Neuron (in vitro differentiated cells): ENCODE data around the gene CDKN3.
"Not testable (repeated sequence)": the region's sequence is repeated elsewhere in the genome, so short reads cannot be mapped to it uniquely, and the experiment has no call there.

Source experiments
- H2AFZ ChIP-seq: one replicate; pipeline ENCODE4 v1.6.1; 2013; ENCODE audit warnings: low read depth, mild to moderate bottlenecking, inconsistent platforms, low read length, moderate library complexity
- H3K27me3 ChIP-seq: one replicate; pipeline ENCODE4 v1.6.1; 2013; ENCODE audit warnings: low read length; ENCODE audit not compliant: insufficient read depth
- H3K36me3 ChIP-seq: one replicate; pipeline ENCODE4 v1.6.1; 2013; ENCODE audit warnings: low read length; ENCODE audit not compliant: insufficient read depth
- H3K4me1 ChIP-seq: one replicate; pipeline ENCODE4 v1.6.1; 2013; ENCODE audit warnings: low read length; ENCODE audit not compliant: insufficient read depth
- H3K4me3 ChIP-seq: 2 replicates; pipeline ENCODE4 v1.5.1; 2013; ENCODE audit warnings: mild to moderate bottlenecking, low read length, moderate library complexity
- H3K9me3 ChIP-seq: one replicate; pipeline ENCODE4 v1.6.1; 2013; ENCODE audit warnings: low read length

Gene CDKN3

GRCh38 chr14:54457609-54457996 lies 60.8 kb downstream of the CDKN3 start:
- H2AFZ ChIP-seq: no peak overlapping the region
- no peaks in the 10 kb centered on the region for H3K4me1 ChIP-seq
- no peak overlapping the region for H3K4me3 ChIP-seq
- no peaks in the 10 kb centered on the region for H3K36me3 ChIP-seq
- no peaks in the 10 kb centered on the region for H3K27me3 ChIP-seq
- H3K9me3 ChIP-seq: peaks cover 4% of the 10 kb centered on the region

DNA sequence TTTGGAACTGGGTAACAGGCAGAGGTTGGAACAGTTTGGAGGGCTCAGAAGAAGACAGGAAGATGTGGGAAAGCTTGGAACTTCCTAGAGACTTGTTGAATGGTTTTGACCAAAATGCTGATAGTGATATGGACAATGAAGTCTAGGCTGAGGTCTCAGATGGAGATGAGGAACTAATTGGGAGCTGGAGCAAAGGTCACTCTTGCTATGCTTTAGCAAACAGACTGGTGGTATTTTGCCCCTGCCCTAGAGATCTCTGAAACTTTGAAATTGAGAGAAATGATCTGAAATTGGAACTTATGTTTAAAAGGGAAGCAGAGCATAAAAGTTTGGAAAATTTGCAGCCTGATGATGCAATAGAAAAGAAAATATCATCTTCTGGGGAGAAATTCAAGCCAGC lies 61.7 kb downstream of the CDKN3 start:
- not testable (repeated sequence) for H3K36me3 ChIP-seq

GRCh38 chr14:54459106-54459505 lies 62.3 kb downstream of the CDKN3 start:
- Histone ChIP-seq H3K9me3 (peaks cover 4% of the 10 kb centered on the region), H3K4me1 (no peaks in the 10 kb centered on the region), H3K36me3 (no peaks in the 10 kb centered on the region), H3K27me3 (no peaks in the 10 kb centered on the region), H3K4me3 (no peak overlapping the region), H2AFZ (no peak overlapping the region)

More for the DNA sequence above, 61.7 kb downstream of the CDKN3 start:
- H3K27me3 ChIP-seq, H2AFZ ChIP-seq, H3K4me3 ChIP-seq, H3K9me3 ChIP-seq, H3K4me1 ChIP-seq: not testable (repeated sequence)

- peaks cover 4% of the 10 kb centered on the region for H3K9me3 ChIP-seq
- no peaks in the 10 kb centered on the region for H3K4me1 ChIP-seq
- H3K4me3 ChIP-seq: no peak overlapping the region
- no peaks in the 10 kb centered on the region for H3K36me3 ChIP-seq
- H3K27me3 ChIP-seq: no peaks in the 10 kb centered on the region
- H2AFZ ChIP-seq: no peak overlapping the region
These were observed 65.2 kb downstream of the CDKN3 start for GRCh38 chr14:54462048-54462447.

GRCh38 chr14:54465654-54466053 lies 68.8 kb downstream of the CDKN3 start:
- Histone ChIP-seq H3K4me3 (no peak overlapping the region), H2AFZ (no peak overlapping the region), H3K36me3 (no peaks in the 10 kb centered on the region), H3K4me1 (no peaks in the 10 kb centered on the region), H3K27me3 (no peaks in the 10 kb centered on the region), H3K9me3 (peaks cover 3% of the 10 kb centered on the region)

DNA sequence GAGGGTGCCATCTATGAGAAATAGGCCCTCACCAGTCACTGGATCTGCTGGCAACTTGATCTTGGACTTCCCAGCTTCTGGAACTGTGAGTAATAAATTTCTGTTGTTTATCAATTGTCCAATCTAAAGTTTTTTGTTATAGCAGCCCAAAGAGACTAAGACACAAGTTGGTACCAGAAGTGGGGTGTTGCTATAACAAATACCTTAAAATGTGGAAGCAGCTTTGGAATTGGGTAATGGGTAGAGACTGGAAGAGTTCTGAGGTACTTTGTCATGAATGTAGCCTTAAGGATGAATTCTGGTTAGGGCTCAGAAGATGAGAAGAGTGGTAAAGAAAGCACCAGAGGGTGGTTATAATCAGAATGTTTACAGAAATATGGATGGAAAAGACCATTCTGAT lies 70.5 kb downstream of the CDKN3 start:
- Histone ChIP-seq H3K27me3 (no peaks in the 10 kb centered on the region), H3K4me3 (no peak overlapping the region), H3K9me3 (peaks cover 3% of the 10 kb centered on the region), H3K4me1 (no peaks in the 10 kb centered on the region), H2AFZ (no peak overlapping the region), H3K36me3 (no peaks in the 10 kb centered on the region)
